ENCODE results near the gene FAU.

The FAU gene

DNA sequence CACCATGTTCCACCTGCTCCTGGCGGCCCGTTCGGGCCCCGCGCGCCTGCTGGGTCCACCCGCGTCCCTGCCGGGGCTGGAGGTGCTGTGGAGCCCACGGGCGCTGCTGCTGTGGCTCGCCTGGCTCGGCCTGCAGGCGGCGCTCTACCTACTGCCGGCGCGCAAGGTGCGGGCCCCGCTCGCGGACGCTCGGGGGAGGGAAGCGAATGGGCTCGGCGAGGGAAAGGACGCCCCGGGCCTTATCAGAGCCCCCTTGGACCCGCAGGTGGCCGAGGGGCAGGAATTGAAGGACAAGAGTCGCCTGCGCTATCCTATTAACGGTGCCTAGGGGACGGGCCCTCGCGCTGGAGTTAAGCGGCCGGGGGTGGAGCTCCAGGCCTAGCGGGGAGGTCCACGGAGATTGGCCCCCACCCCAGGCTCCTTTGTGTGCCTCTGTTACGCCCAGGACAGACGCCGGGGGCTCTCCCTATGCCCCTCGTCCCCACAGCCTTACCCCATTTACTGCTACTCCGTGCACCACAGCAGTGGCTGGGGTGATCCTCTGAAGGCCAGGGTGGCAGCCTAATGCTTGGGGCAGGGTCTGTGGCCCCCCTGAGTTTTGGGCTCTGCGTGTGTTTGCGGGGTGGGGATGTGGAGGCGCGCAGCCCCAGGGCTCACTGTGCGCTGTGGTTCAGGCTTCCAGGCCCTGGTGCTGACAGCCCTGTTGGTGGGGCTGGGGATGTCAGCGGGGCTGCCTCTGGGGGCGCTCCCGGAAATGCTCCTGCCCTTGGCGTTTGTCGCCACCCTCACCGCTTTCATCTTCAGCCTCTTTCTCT lies 9.2 kb downstream of the FAU start (continued):
- TF ChIP-seq, protein P1, sequence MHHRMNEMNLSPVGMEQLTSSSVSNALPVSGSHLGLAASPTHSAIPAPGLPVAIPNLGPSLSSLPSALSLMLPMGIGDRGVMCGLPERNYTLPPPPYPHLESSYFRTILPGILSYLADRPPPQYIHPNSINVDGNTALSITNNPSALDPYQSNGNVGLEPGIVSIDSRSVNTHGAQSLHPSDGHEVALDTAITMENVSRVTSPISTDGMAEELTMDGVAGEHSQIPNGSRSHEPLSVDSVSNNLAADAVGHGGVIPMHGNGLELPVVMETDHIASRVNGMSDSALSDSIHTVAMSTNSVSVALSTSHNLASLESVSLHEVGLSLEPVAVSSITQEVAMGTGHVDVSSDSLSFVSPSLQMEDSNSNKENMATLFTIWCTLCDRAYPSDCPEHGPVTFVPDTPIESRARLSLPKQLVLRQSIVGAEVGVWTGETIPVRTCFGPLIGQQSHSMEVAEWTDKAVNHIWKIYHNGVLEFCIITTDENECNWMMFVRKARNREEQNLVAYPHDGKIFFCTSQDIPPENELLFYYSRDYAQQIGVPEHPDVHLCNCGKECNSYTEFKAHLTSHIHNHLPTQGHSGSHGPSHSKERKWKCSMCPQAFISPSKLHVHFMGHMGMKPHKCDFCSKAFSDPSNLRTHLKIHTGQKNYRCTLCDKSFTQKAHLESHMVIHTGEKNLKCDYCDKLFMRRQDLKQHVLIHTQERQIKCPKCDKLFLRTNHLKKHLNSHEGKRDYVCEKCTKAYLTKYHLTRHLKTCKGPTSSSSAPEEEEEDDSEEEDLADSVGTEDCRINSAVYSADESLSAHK (tag by site-specific recombination; IDR thresholded peaks at IDR 0.05), result no peak
- TF ChIP-seq GLIS2 (tag by site-specific recombination; IDR thresholded peaks at IDR 0.05) (peak; percentile 92), ZNF292 (tag by site-specific recombination; IDR thresholded peaks at IDR 0.05; ENCODE audit: borderline replicate concordance, low read depth) (no peak), YY1 (tag by site-specific recombination; IDR thresholded peaks at IDR 0.05) (no peak; the same call in 1 of the 2 replicates), GLIS1 (tag by site-specific recombination; IDR thresholded peaks at IDR 0.05) (0 out of 2 replicates have a peak, but pooled peaks have one; percentile 7), ZNF174 (tag by site-specific recombination; IDR thresholded peaks at IDR 0.05) (no peak), FEZF1 (tag by site-specific recombination; IDR thresholded peaks at IDR 0.05) (no peak), ZBTB8A (tag by site-specific recombination; IDR thresholded peaks at IDR 0.05) (peak; percentile 18), ZNF239 (tag by site-specific recombination; IDR thresholded peaks at IDR 0.05) (peak; percentile 78; the same call in 1 of the 2 replicates)
- TF ChIP-seq, protein P2, sequence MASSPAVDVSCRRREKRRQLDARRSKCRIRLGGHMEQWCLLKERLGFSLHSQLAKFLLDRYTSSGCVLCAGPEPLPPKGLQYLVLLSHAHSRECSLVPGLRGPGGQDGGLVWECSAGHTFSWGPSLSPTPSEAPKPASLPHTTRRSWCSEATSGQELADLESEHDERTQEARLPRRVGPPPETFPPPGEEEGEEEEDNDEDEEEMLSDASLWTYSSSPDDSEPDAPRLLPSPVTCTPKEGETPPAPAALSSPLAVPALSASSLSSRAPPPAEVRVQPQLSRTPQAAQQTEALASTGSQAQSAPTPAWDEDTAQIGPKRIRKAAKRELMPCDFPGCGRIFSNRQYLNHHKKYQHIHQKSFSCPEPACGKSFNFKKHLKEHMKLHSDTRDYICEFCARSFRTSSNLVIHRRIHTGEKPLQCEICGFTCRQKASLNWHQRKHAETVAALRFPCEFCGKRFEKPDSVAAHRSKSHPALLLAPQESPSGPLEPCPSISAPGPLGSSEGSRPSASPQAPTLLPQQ (tag by site-specific recombination; IDR thresholded peaks at IDR 0.05), result peak; percentile 95
- TF ChIP-seq, protein P3, sequence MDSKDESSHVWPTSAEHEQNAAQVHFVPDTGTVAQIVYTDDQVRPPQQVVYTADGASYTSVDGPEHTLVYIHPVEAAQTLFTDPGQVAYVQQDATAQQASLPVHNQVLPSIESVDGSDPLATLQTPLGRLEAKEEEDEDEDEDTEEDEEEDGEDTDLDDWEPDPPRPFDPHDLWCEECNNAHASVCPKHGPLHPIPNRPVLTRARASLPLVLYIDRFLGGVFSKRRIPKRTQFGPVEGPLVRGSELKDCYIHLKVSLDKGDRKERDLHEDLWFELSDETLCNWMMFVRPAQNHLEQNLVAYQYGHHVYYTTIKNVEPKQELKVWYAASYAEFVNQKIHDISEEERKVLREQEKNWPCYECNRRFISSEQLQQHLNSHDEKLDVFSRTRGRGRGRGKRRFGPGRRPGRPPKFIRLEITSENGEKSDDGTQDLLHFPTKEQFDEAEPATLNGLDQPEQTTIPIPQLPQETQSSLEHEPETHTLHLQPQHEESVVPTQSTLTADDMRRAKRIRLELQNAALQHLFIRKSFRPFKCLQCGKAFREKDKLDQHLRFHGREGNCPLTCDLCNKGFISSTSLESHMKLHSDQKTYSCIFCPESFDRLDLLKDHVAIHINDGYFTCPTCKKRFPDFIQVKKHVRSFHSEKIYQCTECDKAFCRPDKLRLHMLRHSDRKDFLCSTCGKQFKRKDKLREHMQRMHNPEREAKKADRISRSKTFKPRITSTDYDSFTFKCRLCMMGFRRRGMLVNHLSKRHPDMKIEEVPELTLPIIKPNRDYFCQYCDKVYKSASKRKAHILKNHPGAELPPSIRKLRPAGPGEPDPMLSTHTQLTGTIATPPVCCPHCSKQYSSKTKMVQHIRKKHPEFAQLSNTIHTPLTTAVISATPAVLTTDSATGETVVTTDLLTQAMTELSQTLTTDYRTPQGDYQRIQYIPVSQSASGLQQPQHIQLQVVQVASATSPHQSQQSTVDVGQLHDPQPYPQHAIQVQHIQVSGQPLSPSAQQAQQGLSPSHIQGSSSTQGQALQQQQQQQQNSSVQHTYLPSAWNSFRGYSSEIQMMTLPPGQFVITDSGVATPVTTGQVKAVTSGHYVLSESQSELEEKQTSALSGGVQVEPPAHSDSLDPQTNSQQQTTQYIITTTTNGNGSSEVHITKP (tag by site-specific recombination; IDR thresholded peaks at IDR 0.05), result peak; percentile 48; the same call in 1 of the 2 replicates

DNA sequence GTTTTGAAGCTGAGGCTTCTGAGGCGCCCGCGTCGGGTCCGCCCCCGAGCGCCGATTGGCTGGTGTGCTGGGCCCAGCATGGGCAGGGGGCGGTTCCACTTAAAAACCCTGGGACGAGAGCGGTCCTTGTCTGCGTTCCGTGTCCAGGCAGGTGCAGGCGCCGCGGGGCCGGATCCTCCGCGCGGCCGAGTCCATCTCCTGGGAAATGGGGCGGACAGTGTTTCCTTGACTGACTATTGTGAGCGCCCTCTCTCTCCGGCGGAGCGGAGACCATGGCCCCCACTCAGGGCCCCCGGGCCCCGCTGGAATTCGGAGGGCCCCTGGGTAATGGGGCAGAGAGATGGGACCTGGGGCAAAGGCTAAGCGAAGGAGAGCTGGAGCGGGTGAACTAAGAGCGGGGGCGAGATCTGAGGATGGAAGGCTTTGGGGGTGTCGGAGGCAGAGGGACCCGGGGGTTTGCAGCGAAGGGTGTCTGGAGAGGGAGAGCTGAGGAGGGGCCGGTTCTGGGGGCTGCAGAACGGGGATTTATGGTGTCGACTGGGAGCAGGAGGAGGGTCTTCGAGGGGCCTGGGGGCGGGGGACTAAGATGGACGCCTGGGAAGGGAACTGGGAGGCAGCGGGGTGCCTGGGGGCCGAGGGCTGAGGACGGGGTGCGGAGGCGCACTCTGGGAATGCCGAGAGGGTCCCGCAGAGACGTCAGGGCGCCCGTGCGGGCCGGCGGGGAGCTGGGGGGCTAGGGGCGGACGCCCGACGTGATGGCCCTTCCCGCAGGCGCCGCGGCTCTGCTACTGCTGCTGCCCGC lies 10.0 kb downstream of the FAU start, which contains the start of gene TM7SF2:
Gene TM7SF2, plus strand, starts transcription at position 129 of the 802 bp plus-strand sequence. Its CDS starts 144 bp downstream, at position 273.
- ChIA-PET POLR2A (interaction anchor here (0.6 to 5.0 kb wide), 26 partner anchors 9 to 809 kb away, joined by 3 to 57 read pairs (median 4); partner anchors contain the start of genes ARL2, CAPN1, CDCA5 and FAU), CTCF (interaction anchor here (0.6 to 4.8 kb wide), 19 partner anchors 9 to 264 kb away, joined by 3 to 110 read pairs (median 3); partner anchors contain the start of genes ARL2, CDC42EP2, FAU and MRPL49)
- peaks cover 6% of the 10 kb centered on the region for H3K4me1 ChIP-seq (ENCODE audit: control insufficient read depth, insufficient read depth, low read length)
- H3K36me3 ChIP-seq (ENCODE audit: control insufficient read depth in 2 of 2, insufficient read depth in 1 of 2, low read length in 2 of 2), result peaks cover 0 to 55% of the 10 kb centered on the region in 2 experiments; a peak in 1 of 3 replicates
- peak within 1 kb of the TSS; percentile 72 for H3K27ac ChIP-seq (ENCODE audit: extremely low read depth, low read depth, low read length)
- no peaks in the 10 kb centered on the region for H3K9me3 ChIP-seq (ENCODE audit: control insufficient read depth, insufficient read depth, low read depth, low read length)
- H3K4me3 ChIP-seq (ENCODE audit: low read depth, low read length), result peak within 1 kb of the TSS; percentile 67
- TF ChIP-seq ZNF777 (tag by site-specific recombination; IDR thresholded peaks at IDR 0.05; ENCODE audit: borderline replicate concordance) (no peak), TCF7L2 (IDR thresholded peaks at IDR 0.05; ENCODE audit: borderline replicate concordance, low read depth, low read length) (no peak), ZNF837 (tag by site-specific recombination; IDR thresholded peaks at IDR 0.05) (no peak), KLF10 (tag by site-specific recombination; IDR thresholded peaks at IDR 0.05) (peak; percentile 61; the same call in 1 of the 2 replicates), ZBTB17 (tag by site-specific recombination; IDR thresholded peaks at IDR 0.05) (peak; percentile 58; the same call in 1 of the 2 replicates), ZBTB7A (tag by site-specific recombination; IDR thresholded peaks at IDR 0.05; ENCODE audit: low read depth) (peak; percentile 83)
- TF ChIP-seq, protein P4, sequence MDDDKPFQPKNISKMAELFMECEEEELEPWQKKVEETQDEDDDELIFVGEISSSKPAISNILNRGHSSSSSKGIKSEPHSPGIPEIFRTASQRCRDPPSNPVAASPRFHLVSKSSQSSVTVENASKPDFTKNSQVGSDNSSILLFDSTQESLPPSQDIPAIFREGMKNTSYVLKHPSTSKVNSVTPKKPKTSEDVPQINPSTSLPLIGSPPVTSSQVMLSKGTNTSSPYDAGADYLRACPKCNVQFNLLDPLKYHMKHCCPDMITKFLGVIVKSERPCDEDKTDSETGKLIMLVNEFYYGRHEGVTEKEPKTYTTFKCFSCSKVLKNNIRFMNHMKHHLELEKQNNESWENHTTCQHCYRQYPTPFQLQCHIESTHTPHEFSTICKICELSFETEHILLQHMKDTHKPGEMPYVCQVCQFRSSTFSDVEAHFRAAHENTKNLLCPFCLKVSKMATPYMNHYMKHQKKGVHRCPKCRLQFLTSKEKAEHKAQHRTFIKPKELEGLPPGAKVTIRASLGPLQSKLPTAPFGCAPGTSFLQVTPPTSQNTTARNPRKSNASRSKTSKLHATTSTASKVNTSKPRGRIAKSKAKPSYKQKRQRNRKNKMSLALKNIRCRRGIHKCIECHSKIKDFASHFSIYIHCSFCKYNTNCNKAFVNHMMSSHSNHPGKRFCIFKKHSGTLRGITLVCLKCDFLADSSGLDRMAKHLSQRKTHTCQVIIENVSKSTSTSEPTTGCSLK (tag by site-specific recombination; IDR thresholded peaks at IDR 0.05), result no peak
- TF ChIP-seq, protein P5, sequence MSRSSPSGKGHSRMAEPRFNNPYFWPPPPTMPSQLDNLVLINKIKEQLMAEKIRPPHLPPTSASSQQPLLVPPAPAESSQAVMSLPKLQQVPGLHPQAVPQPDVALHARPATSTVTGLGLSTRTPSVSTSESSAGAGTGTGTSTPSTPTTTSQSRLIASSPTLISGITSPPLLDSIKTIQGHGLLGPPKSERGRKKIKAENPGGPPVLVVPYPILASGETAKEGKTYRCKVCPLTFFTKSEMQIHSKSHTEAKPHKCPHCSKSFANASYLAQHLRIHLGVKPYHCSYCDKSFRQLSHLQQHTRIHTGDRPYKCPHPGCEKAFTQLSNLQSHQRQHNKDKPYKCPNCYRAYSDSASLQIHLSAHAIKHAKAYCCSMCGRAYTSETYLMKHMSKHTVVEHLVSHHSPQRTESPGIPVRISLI (tag by site-specific recombination; IDR thresholded peaks at IDR 0.05), result no peak
- TF ChIP-seq, protein P6, sequence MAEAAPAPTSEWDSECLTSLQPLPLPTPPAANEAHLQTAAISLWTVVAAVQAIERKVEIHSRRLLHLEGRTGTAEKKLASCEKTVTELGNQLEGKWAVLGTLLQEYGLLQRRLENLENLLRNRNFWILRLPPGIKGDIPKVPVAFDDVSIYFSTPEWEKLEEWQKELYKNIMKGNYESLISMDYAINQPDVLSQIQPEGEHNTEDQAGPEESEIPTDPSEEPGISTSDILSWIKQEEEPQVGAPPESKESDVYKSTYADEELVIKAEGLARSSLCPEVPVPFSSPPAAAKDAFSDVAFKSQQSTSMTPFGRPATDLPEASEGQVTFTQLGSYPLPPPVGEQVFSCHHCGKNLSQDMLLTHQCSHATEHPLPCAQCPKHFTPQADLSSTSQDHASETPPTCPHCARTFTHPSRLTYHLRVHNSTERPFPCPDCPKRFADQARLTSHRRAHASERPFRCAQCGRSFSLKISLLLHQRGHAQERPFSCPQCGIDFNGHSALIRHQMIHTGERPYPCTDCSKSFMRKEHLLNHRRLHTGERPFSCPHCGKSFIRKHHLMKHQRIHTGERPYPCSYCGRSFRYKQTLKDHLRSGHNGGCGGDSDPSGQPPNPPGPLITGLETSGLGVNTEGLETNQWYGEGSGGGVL (tag by site-specific recombination; IDR thresholded peaks at IDR 0.05), result peak; percentile 47

Data from HEK293 (cell line).